GM12865 (cell line): ENCODE measurements around the gene DUSP10.
A peak's percentile ranks its signal among the peaks of the same experiment; 100 is the strongest.

Experiments used
- DNase-seq: peaks from one replicate; pipeline ENCODE4 v3.0.0; 2010; ENCODE audit warnings: low read depth
- H3K4me3 ChIP-seq: 2 replicates; pipeline ENCODE4 v1.5.1; 2011; ENCODE audit warnings: mild to moderate bottlenecking, low read depth, low read length, control low read depth
- TF ChIP-seq, protein P1 (sequence below): IDR thresholded peaks from 2 replicates; pipeline ENCODE4 v1.5.1; 2011; ENCODE audit warnings: low read length, control low read depth, low read depth, inconsistent platforms; ENCODE audit not compliant: insufficient read depth; ENCODE audit errors: missing control alignments

The DUSP10 gene

DNA sequence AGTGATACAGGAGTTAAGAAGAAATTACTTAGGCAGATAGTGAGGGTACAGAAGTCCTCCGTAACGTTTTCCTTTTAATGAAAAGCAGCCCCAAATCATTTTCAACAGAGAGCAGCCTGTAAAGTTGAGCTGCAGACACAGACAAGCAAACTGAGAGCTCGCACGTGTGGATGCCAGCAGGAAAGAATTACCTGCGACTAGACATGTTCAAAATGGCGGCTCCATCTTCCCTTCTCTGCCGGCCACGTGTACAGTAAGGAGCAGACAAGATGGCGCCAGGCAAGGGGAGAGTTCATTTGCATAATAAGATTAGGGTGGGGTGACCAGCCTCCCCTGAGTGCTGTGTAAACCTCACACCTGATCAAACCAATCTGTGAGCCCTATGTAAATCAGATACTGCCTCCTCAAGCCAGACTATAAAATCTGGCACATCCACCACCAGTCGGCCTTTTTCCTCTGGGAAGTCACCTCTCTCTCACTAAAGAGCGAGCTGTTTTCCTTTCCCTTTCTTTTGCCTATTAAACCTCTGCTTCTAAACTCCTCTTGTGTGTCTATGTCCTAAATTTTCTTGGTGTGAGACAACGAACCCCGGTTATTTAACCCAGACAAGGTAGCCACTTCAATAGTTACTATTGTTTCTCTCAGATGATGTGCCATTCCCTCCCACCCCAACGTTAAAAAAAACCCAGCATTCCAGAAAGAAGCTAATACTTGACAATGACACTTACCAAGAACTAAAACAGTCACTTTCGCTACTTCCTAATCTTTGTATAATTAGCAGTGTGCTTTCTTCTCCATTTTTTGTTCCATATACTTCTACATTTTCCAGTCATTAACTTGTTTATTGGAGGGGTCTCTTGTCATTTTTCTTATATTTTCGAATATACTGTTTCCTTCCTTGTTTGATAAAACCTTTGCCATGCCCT is 27.4 kb downstream of the DUSP10 start:
- TF ChIP-seq, protein P1, sequence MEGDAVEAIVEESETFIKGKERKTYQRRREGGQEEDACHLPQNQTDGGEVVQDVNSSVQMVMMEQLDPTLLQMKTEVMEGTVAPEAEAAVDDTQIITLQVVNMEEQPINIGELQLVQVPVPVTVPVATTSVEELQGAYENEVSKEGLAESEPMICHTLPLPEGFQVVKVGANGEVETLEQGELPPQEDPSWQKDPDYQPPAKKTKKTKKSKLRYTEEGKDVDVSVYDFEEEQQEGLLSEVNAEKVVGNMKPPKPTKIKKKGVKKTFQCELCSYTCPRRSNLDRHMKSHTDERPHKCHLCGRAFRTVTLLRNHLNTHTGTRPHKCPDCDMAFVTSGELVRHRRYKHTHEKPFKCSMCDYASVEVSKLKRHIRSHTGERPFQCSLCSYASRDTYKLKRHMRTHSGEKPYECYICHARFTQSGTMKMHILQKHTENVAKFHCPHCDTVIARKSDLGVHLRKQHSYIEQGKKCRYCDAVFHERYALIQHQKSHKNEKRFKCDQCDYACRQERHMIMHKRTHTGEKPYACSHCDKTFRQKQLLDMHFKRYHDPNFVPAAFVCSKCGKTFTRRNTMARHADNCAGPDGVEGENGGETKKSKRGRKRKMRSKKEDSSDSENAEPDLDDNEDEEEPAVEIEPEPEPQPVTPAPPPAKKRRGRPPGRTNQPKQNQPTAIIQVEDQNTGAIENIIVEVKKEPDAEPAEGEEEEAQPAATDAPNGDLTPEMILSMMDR = no peak
- DNase-seq = no peak
- H3K4me3 ChIP-seq = no peak overlapping the region

DNA sequence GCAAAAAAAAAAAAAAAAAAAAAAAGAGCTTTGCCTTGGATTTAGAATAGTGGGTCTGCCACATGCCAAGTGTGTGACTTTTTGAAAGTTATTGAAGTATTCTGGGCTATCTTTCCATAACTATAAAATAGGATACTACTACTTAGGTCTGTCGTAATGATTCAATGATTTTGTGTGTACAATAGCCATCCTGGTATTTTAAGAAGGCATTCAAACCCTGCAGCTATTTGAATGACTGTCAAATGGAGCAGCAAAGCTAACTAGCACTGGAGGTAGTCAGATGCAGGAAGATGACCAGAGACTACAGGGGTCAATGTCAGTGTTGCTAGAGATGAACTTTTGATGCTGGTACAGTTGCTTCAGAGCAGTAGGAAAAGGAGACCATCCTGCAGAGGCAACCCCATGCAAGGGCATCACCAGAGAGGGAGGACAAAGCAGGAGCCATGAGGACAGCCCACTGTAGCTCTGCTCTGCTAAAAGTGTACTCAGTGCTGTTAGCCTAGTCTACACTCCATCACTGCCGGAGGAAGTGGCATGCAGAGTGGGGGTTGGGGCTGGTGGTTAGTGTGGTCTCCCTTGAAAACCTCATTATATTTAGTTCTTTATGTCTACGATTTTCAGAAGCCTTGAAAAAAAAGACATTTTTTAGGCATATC is 29.0 kb downstream of the DUSP10 start:
- TF ChIP-seq, protein P1 = no peak
- DNase-seq = peak; percentile 85
- peak overlapping the region; percentile 8; the same call in 1 of the 2 replicates for H3K4me3 ChIP-seq

DNA sequence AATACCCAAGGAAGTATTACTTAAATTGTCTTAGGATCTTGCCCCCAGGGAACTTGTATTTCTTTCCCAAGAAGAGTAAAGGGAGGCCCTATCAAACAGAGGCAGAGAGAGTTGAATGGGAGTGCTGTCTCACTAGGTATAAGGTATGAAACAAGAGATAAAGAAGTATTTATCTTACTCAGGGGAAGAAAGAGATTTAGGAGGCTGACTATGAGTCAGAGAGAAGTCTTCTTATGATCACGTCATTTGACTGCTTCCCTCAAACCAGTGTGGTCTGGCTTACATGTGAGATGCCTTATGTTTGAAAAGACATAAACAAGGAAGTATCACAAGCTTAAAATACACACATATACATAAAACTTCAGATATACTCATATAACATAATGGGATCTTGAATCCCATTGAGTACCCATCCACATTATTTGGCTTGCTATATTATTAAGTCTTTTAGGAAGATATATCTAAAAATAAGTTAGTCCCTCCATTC is 29.6 kb downstream of the DUSP10 start:
- H3K4me3 ChIP-seq = no peak overlapping the region
- TF ChIP-seq, protein P1 = no peak
- peak; percentile 84 for DNase-seq

DNA sequence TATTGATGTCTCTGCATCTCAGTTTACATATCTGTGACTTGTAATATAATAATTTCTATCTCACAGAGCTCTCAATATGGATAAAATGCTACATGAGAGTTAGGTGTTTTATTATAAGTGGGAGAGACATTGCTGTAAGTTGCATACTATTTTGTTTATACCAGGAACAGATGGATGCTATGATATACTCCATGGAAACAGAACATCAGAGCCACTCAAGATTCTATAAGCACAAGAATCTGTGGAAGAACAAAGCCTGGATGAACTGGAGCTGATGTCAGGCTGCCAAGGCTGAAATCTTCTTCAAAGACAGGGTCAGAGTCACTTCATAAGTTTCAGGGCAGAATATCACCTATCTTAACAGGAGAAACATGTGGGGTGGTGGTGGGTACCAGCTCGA is 30.2 kb downstream of the DUSP10 start:
- TF ChIP-seq, protein P1 = no peak
- H3K4me3 ChIP-seq = no peak overlapping the region

DNA sequence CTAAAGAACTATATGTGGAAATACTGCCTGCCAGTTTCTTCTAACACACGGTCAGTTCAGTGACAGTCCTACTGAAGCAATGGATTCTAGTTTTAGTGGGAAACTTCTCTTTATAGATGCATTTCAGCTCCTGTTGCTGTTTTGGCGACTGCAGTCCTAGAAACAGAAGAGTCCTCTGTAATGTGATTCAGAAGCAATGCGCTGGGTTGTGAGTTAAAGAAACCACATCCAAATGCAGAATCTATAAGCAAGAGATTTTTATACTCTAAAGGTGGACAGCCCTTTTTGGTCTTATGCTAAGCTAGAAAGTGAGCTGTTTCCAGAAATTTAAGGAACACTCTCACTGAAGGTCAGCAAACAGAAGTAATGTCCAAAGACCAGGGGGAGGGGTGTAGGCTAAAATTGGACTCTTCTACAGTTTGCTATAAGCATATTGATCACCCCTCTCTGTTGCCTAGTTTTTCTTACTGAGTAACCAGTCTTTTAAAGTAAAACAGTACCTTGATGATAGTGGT is 30.8 kb downstream of the DUSP10 start:
- DNase-seq = no peak
- TF ChIP-seq, protein P1 = no peak
- H3K4me3 ChIP-seq = no peak overlapping the region

More for the DNA sequence above, 30.2 kb downstream of the DUSP10 start:
- no peak for DNase-seq

DNA sequence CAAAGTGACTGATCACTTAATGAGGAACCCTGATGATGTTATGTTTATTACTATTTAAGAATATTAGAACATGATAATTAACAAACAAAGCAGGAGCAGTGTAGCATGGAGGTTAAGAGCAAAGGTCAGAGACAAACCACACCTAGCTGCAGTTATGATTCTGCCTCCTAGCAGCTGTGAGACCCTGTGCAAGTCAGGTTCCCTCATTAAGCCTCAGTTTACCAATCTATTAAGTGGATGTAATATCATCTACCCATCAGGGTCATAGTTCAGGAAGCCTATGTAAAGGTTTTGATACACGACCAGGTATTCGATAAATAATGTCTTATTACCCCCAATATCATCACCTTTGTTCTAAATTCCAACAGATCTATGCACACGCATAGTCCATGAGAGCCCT is 32.0 kb downstream of the DUSP10 start:
- no peak for DNase-seq
- TF ChIP-seq, protein P1 = no peak
- no peak overlapping the region for H3K4me3 ChIP-seq
